ENCODE measurements around the gene WEE2.

DNA sequence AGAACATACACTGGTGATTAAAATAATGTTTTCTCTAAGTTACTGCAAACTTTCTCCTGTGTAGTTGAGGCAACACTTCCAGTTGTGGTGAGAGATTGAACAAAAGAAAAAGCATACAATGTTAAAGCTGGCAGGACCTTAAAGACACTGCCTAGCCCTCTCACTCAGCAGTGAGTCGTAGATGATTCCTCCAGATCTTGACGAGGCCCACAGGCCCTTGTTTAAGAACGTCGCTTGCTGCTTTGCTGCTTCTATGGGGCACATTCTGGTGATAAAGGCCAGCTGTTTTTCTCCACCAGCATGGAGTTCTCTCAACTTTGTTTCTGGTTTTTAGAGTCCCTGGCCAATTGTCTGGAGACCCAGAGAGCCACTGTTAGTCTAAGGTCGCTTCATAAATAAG lies 3.4 kb upstream of the WEE2 start:
- TF ChIP-seq, protein P1, sequence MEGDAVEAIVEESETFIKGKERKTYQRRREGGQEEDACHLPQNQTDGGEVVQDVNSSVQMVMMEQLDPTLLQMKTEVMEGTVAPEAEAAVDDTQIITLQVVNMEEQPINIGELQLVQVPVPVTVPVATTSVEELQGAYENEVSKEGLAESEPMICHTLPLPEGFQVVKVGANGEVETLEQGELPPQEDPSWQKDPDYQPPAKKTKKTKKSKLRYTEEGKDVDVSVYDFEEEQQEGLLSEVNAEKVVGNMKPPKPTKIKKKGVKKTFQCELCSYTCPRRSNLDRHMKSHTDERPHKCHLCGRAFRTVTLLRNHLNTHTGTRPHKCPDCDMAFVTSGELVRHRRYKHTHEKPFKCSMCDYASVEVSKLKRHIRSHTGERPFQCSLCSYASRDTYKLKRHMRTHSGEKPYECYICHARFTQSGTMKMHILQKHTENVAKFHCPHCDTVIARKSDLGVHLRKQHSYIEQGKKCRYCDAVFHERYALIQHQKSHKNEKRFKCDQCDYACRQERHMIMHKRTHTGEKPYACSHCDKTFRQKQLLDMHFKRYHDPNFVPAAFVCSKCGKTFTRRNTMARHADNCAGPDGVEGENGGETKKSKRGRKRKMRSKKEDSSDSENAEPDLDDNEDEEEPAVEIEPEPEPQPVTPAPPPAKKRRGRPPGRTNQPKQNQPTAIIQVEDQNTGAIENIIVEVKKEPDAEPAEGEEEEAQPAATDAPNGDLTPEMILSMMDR (IDR thresholded peaks at IDR 0.05) = no peak
- no peak for TF ChIP-seq POLR2A (IDR thresholded peaks at IDR 0.05)

All from uterus (tissue), 2 donors.